SK-N-SH (cell line): ENCODE measurements around the gene ZNF516. TPM values are rescaled to one million over a fixed set of nuclear protein-coding genes. Genes with fewer than 3 reads are reported as not detected.

Experiments used
- CTCF ChIA-PET: fragments of 300-600, 350-600 bp; formaldehyde crosslinking; extraction: SDS; loops from one replicate; lab custom pipeline; 2021; lab: Yijun Ruan, JAX
- POLR2A ChIA-PET: fragments of 350-600 bp; sonication (Branson Sonifier 250); formaldehyde crosslinking; extraction: SDS; loops from one replicate; lab custom pipeline; 2020; ENCODE audit warnings: antibody characterized with exemption, inconsistent platforms; lab: Yijun Ruan, JAX
- DNase-seq: peaks from one replicate; pipeline ENCODE4 v3.0.0; 2012
- H2AFZ ChIP-seq: fragments of 200-600 bp; sonication (generic); 2 replicates; pipeline ENCODE4 v1.8.1; 2016; ENCODE audit warnings: antibody characterized with exemption, mild to moderate bottlenecking, low read depth
- H3F3A ChIP-seq: fragments of 200-600 bp; sonication (generic); replicated peaks from 2 replicates; pipeline ENCODE3; 2016; ENCODE audit warnings: antibody characterized with exemption, mild to moderate bottlenecking; ENCODE audit not compliant: insufficient read depth
- H3K27ac ChIP-seq, 2 experiments: fragments of 200-500 bp in 1 of 2; fragments of 200-600 bp in 1 of 2; sonication (Bioruptor generic) in 1 of 2; sonication (generic), shearing (Covaris generic) in 1 of 2; 2 replicates each; pipeline versions ENCODE4 v1.5.1 to v1.6.1; 2014 to 2016; ENCODE audit warnings: low read depth in 2 of 2, inconsistent platforms in 1 of 2, low read length in 1 of 2, mild to moderate bottlenecking in 1 of 2, mixed read lengths in 1 of 2
- H3K27me3 ChIP-seq: fragments of 200-600 bp; sonication (generic), shearing (Covaris generic); 2 replicates; pipeline ENCODE4 v1.6.1; 2016; ENCODE audit warnings: mixed run types; ENCODE audit not compliant: insufficient read depth
- H3K36me3 ChIP-seq, 2 experiments: fragments of 200-500 bp in 1 of 2; fragments of 200-600 bp in 1 of 2; sonication (Bioruptor generic) in 1 of 2; sonication (generic) in 1 of 2; replicated peaks in 1 of 2; 2 replicates each; pipeline versions ENCODE3 to v1.5.1; 2014 to 2016; ENCODE audit warnings: low read length in 1 of 2, mild to moderate bottlenecking in 1 of 2; ENCODE audit not compliant: insufficient read depth in 2 of 2, control insufficient read depth in 1 of 2
- H3K4me1 ChIP-seq, 2 experiments: fragments of 200-500 bp in 1 of 2; fragments of 200-600 bp in 1 of 2; sonication (Bioruptor generic) in 1 of 2; sonication (generic), shearing (Covaris generic) in 1 of 2; 2 replicates each; pipeline versions ENCODE4 v1.5.1 to v1.6.1; 2014 to 2016; ENCODE audit warnings: low read depth in 1 of 2, low read length in 1 of 2, mixed run types in 1 of 2; ENCODE audit not compliant: insufficient read depth in 2 of 2, control insufficient read depth in 1 of 2
- H3K4me2 ChIP-seq: fragments of 200-600 bp; sonication (generic), shearing (Covaris generic); 2 replicates; pipeline ENCODE4 v1.6.1; 2017; ENCODE audit warnings: mixed run types
- H3K4me3 ChIP-seq, 2 experiments: fragments of 200-500 bp in 1 of 2; fragments of 200-600 bp in 1 of 2; sonication (Bioruptor generic) in 1 of 2; sonication (generic), shearing (Covaris generic) in 1 of 2; 2 replicates each; pipeline versions ENCODE4 v1.5.1 to v1.8.1; 2014 to 2016; ENCODE audit warnings: low read depth in 2 of 2, inconsistent platforms in 1 of 2, low read length in 1 of 2, mild to moderate bottlenecking in 1 of 2, mixed read lengths in 1 of 2, moderate library complexity in 1 of 2
- H3K79me2 ChIP-seq: fragments of 200-600 bp; sonication (generic); 2 replicates; pipeline ENCODE4 v1.8.1; 2017; ENCODE audit warnings: mild to moderate bottlenecking; ENCODE audit not compliant: insufficient read depth
- H3K9ac ChIP-seq: fragments of 200-600 bp; sonication (generic); 2 replicates; pipeline ENCODE4 v1.6.1; 2017; ENCODE audit warnings: mixed run types
- H3K9me2 ChIP-seq: fragments of 200-600 bp; sonication (generic); 2 replicates; pipeline ENCODE4 v1.6.1; 2017; ENCODE audit warnings: mixed run types
- H3K9me3 ChIP-seq: fragments of 200-600 bp; sonication (generic); 2 replicates; pipeline ENCODE4 v1.6.1; 2017; ENCODE audit warnings: mixed run types, mild to moderate bottlenecking, moderate library complexity
- H4K20me1 ChIP-seq: fragments of 200-600 bp; sonication (generic); 2 replicates; pipeline ENCODE4 v1.6.1; 2017; ENCODE audit warnings: mild to moderate bottlenecking, mixed run types; ENCODE audit not compliant: insufficient read depth
- CHD2 ChIP-seq: fragments of 150-350 bp; IDR thresholded peaks from 2 replicates; pipeline ENCODE4 v1.6.1; 2018; ENCODE audit warnings: low read length; ENCODE audit not compliant: partially characterized antibody
- ELF1 ChIP-seq: IDR thresholded peaks from 2 replicates; pipeline ENCODE4 v1.4.0; 2012
- EZH2phosphoT487 ChIP-seq: fragments of 200-600 bp; sonication (generic); IDR thresholded peaks from 2 replicates; pipeline ENCODE4 v1.6.1; 2017; ENCODE audit warnings: low read depth, mixed run types, mild to moderate bottlenecking, antibody characterized with exemption, moderate library complexity, borderline replicate concordance
- FOXJ3 ChIP-seq: sonication (generic); formaldehyde crosslinking; IDR thresholded peaks from 2 replicates; pipeline ENCODE4 v1.5.1; 2020; ENCODE audit warnings: mild to moderate bottlenecking, missing genetic modification reagents
- GATA2 ChIP-seq: sonication (generic); formaldehyde crosslinking; IDR thresholded peaks from 2 replicates; pipeline ENCODE4 v1.5.0; 2020; ENCODE audit warnings: mild to moderate bottlenecking, missing genetic modification reagents
- MEF2A ChIP-seq: IDR thresholded peaks from 2 replicates; pipeline ENCODE4 v1.4.0; 2012; ENCODE audit warnings: low read depth, borderline replicate concordance
- NRF1 ChIP-seq: IDR thresholded peaks from 2 replicates; pipeline ENCODE4 v1.6.1; 2012; ENCODE audit warnings: low read depth, mild to moderate bottlenecking, low read length
- PBX3 ChIP-seq: IDR thresholded peaks from 2 replicates; pipeline ENCODE4; 2012
- POLR2AphosphoS5 ChIP-seq: IDR thresholded peaks from 2 replicates; pipeline ENCODE4 v1.6.1; 2012; ENCODE audit warnings: low read depth, low read length
- RAD21 ChIP-seq: IDR thresholded peaks from 2 replicates; pipeline ENCODE4 v1.6.1; 2012; ENCODE audit warnings: mild to moderate bottlenecking, low read length
- RFX5 ChIP-seq: IDR thresholded peaks from 2 replicates; pipeline ENCODE4 v1.6.1; 2012; ENCODE audit warnings: mild to moderate bottlenecking, improper control_type of control experiment, low read length
- RXRA ChIP-seq: IDR thresholded peaks from 2 replicates; pipeline ENCODE4 v1.4.0; 2012; ENCODE audit warnings: low read depth, mild to moderate bottlenecking, borderline replicate concordance
- SMC3 ChIP-seq: IDR thresholded peaks from 2 replicates; pipeline ENCODE4 v1.6.1; 2012; ENCODE audit warnings: low read depth, low read length, improper control_type of control experiment
- TCF12 ChIP-seq: IDR thresholded peaks from 2 replicates; pipeline ENCODE4 v1.4.0; 2012
- WGBS: methylation state at CpG from one replicate; pipeline ENCODE4 v1.1.6; 2017; ENCODE audit warnings: low lambda C conversion rate; 5-methylcytosine and 5-hydroxymethylcytosine counted together
- polyA plus RNA-seq, 3 experiments: library from polyadenylated mRNA; depleted of rRNA; stranded (reverse); fragments of >200 nt; gene quantifications; 2 replicates each; pipeline ENCODE4 v1.2.3, GENCODE V29; 2012
- TF ChIP-seq, protein P1 (sequence below): IDR thresholded peaks from 2 replicates; pipeline ENCODE4 v1.4.0; 2012; ENCODE audit warnings: low read depth

The ZNF516 gene
- polyA plus RNA-seq, 1 of the 3 experiments (the other 2 are of a cell fraction), result 4.4 TPM

DNA sequence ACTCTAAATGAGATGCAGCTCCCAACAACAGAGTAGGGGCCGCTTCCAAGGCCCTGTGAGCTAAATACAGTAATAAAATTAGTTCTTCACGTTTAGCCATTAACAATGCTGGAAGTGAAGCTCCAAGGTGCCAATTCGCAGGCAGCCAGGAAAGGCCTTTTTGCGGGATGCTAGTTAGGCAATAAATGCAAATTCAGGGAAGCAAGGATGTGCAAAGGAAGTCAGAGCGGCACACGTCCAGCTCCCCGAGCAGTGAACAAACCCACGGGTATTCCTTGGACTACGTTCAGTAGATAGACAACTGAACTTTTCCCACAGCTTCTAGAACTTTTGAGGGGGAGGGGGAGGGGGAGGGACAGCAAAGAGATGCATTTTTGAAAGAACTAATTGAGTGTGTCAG, 6.9 kb downstream of the ZNF516 start:
- no peak overlapping the region for H3K9ac ChIP-seq
- H3K9me3 ChIP-seq, result no peaks in the 10 kb centered on the region
- no peaks in the 10 kb centered on the region for H3K36me3 ChIP-seq
- H3K27ac ChIP-seq, result peak overlapping the region in 1 of 2 experiments; percentile 11; a peak in 2 of 4 replicates
- CTCF ChIA-PET, result interaction anchor here (1.5 to 1.9 kb wide), 2 partner anchors 38 to 90 kb away, joined by 5 to 10 read pairs; no protein-coding TSS in a partner anchor
- POLR2A ChIA-PET, result no interaction called here
- H3K79me2 ChIP-seq, result peaks cover 31% of the 10 kb centered on the region
- no peaks in the 10 kb centered on the region for H3K9me2 ChIP-seq
- H3K4me3 ChIP-seq, result no peak overlapping the region
- TF ChIP-seq ELF1, result no peak
- TF ChIP-seq, protein P1, sequence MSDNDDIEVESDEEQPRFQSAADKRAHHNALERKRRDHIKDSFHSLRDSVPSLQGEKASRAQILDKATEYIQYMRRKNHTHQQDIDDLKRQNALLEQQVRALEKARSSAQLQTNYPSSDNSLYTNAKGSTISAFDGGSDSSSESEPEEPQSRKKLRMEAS, result no peak
- TF ChIP-seq RXRA, result no peak
- no peak for TF ChIP-seq POLR2AphosphoS5
- TF ChIP-seq EZH2phosphoT487, result no peak
- no peak for TF ChIP-seq RAD21
- TF ChIP-seq GATA2 (CRISPR knock-in tag), result no peak
- TF ChIP-seq NRF1, result no peak
- TF ChIP-seq PBX3, result no peak
- TF ChIP-seq CHD2, result no peak
- TF ChIP-seq SMC3, result no peak
- TF ChIP-seq TCF12, result no peak
- no peak for TF ChIP-seq FOXJ3 (CRISPR knock-in tag)
- no peak for TF ChIP-seq MEF2A
- no peak for DNase-seq
- H2AFZ ChIP-seq, result no peak overlapping the region
- H3K27me3 ChIP-seq, result no peaks in the 10 kb centered on the region
- WGBS, result 46% methylated on average over 9 of the region's 9 CpGs
- H3K4me1 ChIP-seq, result peaks cover 15 to 30% of the 10 kb centered on the region in 2 experiments; a peak in 3 of 4 replicates
- peak overlapping the region; percentile 40; the same call in 1 of the 2 replicates for H3K4me2 ChIP-seq
- peaks cover 6% of the 10 kb centered on the region; the same call in 1 of the 2 replicates for H4K20me1 ChIP-seq
- peaks cover 3% of the 10 kb centered on the region for H3F3A ChIP-seq

DNA sequence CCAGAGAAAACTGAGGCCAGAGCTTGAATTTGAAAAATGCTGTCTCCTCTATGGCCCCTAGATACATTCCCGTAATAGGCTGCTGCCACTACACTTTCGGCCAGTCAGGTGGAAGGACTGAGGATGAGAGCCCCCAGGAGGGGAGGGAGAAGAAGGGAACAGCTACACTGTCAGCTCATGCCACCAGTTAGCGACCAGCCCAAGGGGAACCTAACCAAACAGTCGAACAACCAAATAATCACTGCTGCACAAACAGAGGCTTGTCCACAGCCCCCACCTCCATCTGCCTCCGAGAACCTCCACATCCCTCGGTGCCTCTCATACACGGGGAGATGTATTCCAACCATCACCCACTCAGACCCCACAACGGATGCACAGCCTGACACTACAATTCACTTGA, 7.3 kb downstream of the ZNF516 start:
- Histone ChIP-seq H3K9me2 (no peaks in the 10 kb centered on the region), H3F3A (peaks cover 3% of the 10 kb centered on the region)
- 30% methylated on average over 5 of the region's 8 CpGs for WGBS
- POLR2A ChIA-PET, result no interaction called here
- TF ChIP-seq NRF1 (no peak), RFX5 (peak; percentile 84)
- TF ChIP-seq, all 33 proteins: peak for 1
- CTCF ChIA-PET, result interaction anchor here (1.5 to 1.9 kb wide), 2 partner anchors 37 to 89 kb away, joined by 5 to 10 read pairs; no protein-coding TSS in a partner anchor
- H4K20me1 ChIP-seq, result peaks cover 6% of the 10 kb centered on the region; the same call in 1 of the 2 replicates
- H3K4me3 ChIP-seq, result no peak overlapping the region
- H3K9me3 ChIP-seq, result no peaks in the 10 kb centered on the region
- peaks cover 31% of the 10 kb centered on the region for H3K79me2 ChIP-seq
- no peak overlapping the region for H2AFZ ChIP-seq
- H3K27ac ChIP-seq, result peak overlapping the region in 1 of 2 experiments; percentile 11; a peak in 2 of 4 replicates
- no peak overlapping the region for H3K4me2 ChIP-seq
- DNase-seq, result peak; percentile 52
- no peaks in the 10 kb centered on the region for H3K36me3 ChIP-seq
- H3K4me1 ChIP-seq, result peaks cover 15 to 30% of the 10 kb centered on the region in 2 experiments; a peak in 3 of 4 replicates
- H3K9ac ChIP-seq, result no peak overlapping the region
- H3K27me3 ChIP-seq, result no peaks in the 10 kb centered on the region; the same call in 1 of the 2 replicates
